Measurements from ENCODE around the gene RAB4A.
"Not testable (repeated sequence)": the region's sequence is repeated elsewhere in the genome, so short reads cannot be mapped to it uniquely, and the experiment has no call there.

Gene RAB4A

GRCh38 chr1:229288516-229288915, 17.6 kb downstream of the RAB4A start (continued):
- TF ChIP-seq ZNF2 (tag by site-specific recombination; IDR thresholded peaks at IDR 0.05), result no peak
- TF ChIP-seq GLIS2 (tag by site-specific recombination; IDR thresholded peaks at IDR 0.05), result no peak

GRCh38 chr1:229291686-229292085, 20.8 kb downstream of the RAB4A start:
- peaks cover 26 to 40% of the 10 kb centered on the region in 2 experiments for H3K36me3 ChIP-seq (ENCODE audit: control insufficient read depth in 2 of 2, insufficient read depth in 1 of 2, low read length in 2 of 2)
- POLR2A ChIA-PET; H3K4me3 ChIP-seq (ENCODE audit: low read depth, low read length); H3K4me1 ChIP-seq (ENCODE audit: control insufficient read depth, insufficient read depth, low read length); H3K9me3 ChIP-seq (ENCODE audit: control insufficient read depth, insufficient read depth, low read depth, low read length); CTCF ChIA-PET; H3K27ac ChIP-seq (ENCODE audit: extremely low read depth, low read depth, low read length): not testable (repeated sequence)
- TF ChIP-seq ZNF580 (tag by site-specific recombination; IDR thresholded peaks at IDR 0.05) (peak; percentile 31; the same call in 1 of the 2 replicates), ZNF146 (tag by site-specific recombination; IDR thresholded peaks at IDR 0.05) (peak; percentile 98)

DNA sequence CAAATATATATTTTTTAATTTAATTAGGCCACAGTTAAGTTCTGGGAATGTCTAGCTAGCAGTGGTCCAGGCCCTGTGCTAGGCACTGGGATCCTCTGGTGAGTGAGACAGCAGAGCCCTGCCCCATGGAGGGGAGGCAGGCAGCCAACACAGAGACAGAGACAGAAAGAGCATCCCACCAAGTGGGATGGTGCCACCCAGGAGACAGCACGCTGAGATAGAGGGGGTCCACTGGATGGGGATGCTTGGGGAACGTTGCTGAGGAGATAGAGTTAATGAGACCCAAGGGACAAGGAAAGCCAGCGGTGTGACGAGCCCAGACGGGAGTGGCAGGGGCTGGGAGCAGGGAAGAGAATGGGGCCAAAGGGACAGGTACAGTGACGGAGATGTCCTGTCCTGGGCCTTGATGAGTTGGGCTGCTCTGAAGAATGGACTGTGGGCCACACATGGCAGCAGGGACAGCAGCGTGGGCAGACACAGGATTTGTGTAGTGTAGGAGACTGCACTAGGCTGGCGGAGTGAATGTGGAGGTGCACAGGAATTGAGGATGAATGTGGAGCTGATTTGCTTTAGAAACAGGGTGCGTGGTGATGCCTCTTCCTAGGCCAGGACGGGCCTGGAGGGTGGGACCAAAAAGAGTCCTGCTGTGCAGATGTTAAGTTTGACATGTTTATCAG, 22.8 kb downstream of the RAB4A start:
- POLR2A ChIA-PET, result interaction anchor here (1.1 kb wide), 1 partner anchor 20 kb away, joined by 3 read pairs; no protein-coding TSS in a partner anchor
- TF ChIP-seq ZNF341 (tag by site-specific recombination; IDR thresholded peaks at IDR 0.05; ENCODE audit: low read depth), result no peak
- Histone ChIP-seq H3K4me3 (ENCODE audit: low read depth, low read length) (no peak overlapping the region), H3K36me3 (ENCODE audit: control insufficient read depth in 2 of 2, insufficient read depth in 1 of 2, low read length in 2 of 2) (peaks cover 26 to 54% of the 10 kb centered on the region in 2 experiments), H3K27ac (ENCODE audit: extremely low read depth, low read depth, low read length) (no peak overlapping the region), H3K9me3 (ENCODE audit: control insufficient read depth, insufficient read depth, low read depth, low read length) (no peaks in the 10 kb centered on the region), H3K4me1 (ENCODE audit: control insufficient read depth, insufficient read depth, low read length) (no peaks in the 10 kb centered on the region)
- CTCF ChIA-PET, result interaction anchor here (0.5 to 0.6 kb wide), 3 partner anchors 12 to 1621 kb away, joined by 3 to 5 read pairs (median 3); no protein-coding TSS in a partner anchor

- peaks cover 18 to 60% of the 10 kb centered on the region in 2 experiments for H3K36me3 ChIP-seq (ENCODE audit: control insufficient read depth in 2 of 2, insufficient read depth in 1 of 2, low read length in 2 of 2)
- ChIA-PET POLR2A (no interaction called here), CTCF (interaction anchor here (0.7 to 1.2 kb wide), 2 partner anchors 9 to 40 kb away, joined by 3 read pairs; no protein-coding TSS in a partner anchor)
- H3K4me1 ChIP-seq (ENCODE audit: control insufficient read depth, insufficient read depth, low read length), result no peaks in the 10 kb centered on the region
- no peak overlapping the region for H3K27ac ChIP-seq (ENCODE audit: extremely low read depth, low read depth, low read length)
- no peak overlapping the region for H3K4me3 ChIP-seq (ENCODE audit: low read depth, low read length)
- TF ChIP-seq SCRT2 (tag by site-specific recombination; IDR thresholded peaks at IDR 0.05), result no peak
- TF ChIP-seq YY1 (tag by site-specific recombination; IDR thresholded peaks at IDR 0.05), result no peak
- TF ChIP-seq GLIS1 (tag by site-specific recombination; IDR thresholded peaks at IDR 0.05), result no peak
- no peak for TF ChIP-seq FEZF1 (tag by site-specific recombination; IDR thresholded peaks at IDR 0.05)
- no peak for TF ChIP-seq ZNF571 (tag by site-specific recombination; IDR thresholded peaks at IDR 0.05)
- TF ChIP-seq ZNF623 (tag by site-specific recombination; IDR thresholded peaks at IDR 0.05), result no peak
- TF ChIP-seq IKZF3 (tag by site-specific recombination; IDR thresholded peaks at IDR 0.05), result no peak
- TF ChIP-seq ZNF510 (tag by site-specific recombination; IDR thresholded peaks at IDR 0.05; ENCODE audit: insufficient replicate concordance), result no peak
- TF ChIP-seq, protein P1, sequence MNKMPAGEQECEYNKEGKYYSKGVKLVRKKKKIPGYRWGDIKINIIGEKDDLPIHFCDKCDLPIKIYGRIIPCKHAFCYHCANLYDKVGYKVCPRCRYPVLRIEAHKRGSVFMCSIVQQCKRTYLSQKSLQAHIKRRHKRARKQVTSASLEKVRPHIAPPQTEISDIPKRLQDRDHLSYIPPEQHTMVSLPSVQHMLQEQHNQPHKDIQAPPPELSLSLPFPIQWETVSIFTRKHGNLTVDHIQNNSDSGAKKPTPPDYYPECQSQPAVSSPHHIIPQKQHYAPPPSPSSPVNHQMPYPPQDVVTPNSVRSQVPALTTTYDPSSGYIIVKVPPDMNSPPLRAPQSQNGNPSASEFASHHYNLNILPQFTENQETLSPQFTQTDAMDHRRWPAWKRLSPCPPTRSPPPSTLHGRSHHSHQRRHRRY (tag by site-specific recombination; IDR thresholded peaks at IDR 0.05), result no peak
- no peak for TF ChIP-seq ZNF132 (tag by site-specific recombination; IDR thresholded peaks at IDR 0.05; ENCODE audit: borderline replicate concordance)
- TF ChIP-seq ZSCAN16 (tag by site-specific recombination; IDR thresholded peaks at IDR 0.05), result no peak
- no peak for TF ChIP-seq ZNF624 (tag by site-specific recombination; IDR thresholded peaks at IDR 0.05)
- no peak for TF ChIP-seq ZNF792 (tag by site-specific recombination; IDR thresholded peaks at IDR 0.05)
- TF ChIP-seq GFI1B (tag by site-specific recombination; IDR thresholded peaks at IDR 0.05), result no peak
- no peak for TF ChIP-seq ZNF529 (tag by site-specific recombination; IDR thresholded peaks at IDR 0.05; ENCODE audit: insufficient replicate concordance)
- TF ChIP-seq ZNF704 (tag by site-specific recombination; IDR thresholded peaks at IDR 0.05), result no peak
- no peak for TF ChIP-seq ZNF580 (tag by site-specific recombination; IDR thresholded peaks at IDR 0.05)
- no peak for TF ChIP-seq ZNF658 (tag by site-specific recombination; IDR thresholded peaks at IDR 0.05)
- TF ChIP-seq ZNF391 (tag by site-specific recombination; IDR thresholded peaks at IDR 0.05; ENCODE audit: borderline replicate concordance, low read depth), result no peak
- TF ChIP-seq ZNF157 (tag by site-specific recombination; IDR thresholded peaks at IDR 0.05), result no peak
- H3K9me3 ChIP-seq (ENCODE audit: control insufficient read depth, insufficient read depth, low read depth, low read length), result no peaks in the 10 kb centered on the region
Measured at GRCh38 chr1:229295745-229296144, 24.8 kb downstream of the RAB4A start.

All from HEK293 (cell line).